ENCODE measurements around the gene TMEM106C. TPM values are rescaled to one million over a fixed set of nuclear protein-coding genes. Genes with fewer than 3 reads are reported as not detected.
A peak's percentile ranks its signal among the peaks of the same experiment; 100 is the strongest.

Gene TMEM106C
- total and polyA plus RNA-seq, 4 donors = 16.2 to 57.8 (median 25.2) TPM

GRCh38 chr12:48005750-48006021 is 42.3 kb downstream of the TMEM106C start:
- no peak overlapping the region for H3K9ac ChIP-seq (ENCODE audit: low read depth in 1 of 2, low read length in 2 of 2)
- no peaks in the 10 kb centered on the region for H3K9me3 ChIP-seq (ENCODE audit: control insufficient read depth in 4 of 4, low read length in 3 of 4)
- H3K36me3 ChIP-seq (ENCODE audit: control insufficient read depth in 4 of 4, insufficient read depth in 3 of 4, low read depth in 1 of 4, low read length in 3 of 4) = no peaks in the 10 kb centered on the region
- TF ChIP-seq GABPA (IDR thresholded peaks at IDR 0.05 in 1 of 2, conservative IDR thresholded peaks at IDR 0.05 in 1 of 2) (no peak), CTCF (IDR thresholded peaks at IDR 0.05; ENCODE audit: low read depth, low read length, missing input control) (no peak), RAD21 (IDR thresholded peaks at IDR 0.05) (no peak), HNF4A (conservative IDR thresholded peaks at IDR 0.05) (no peak), SP1 (IDR thresholded peaks at IDR 0.05) (no peak), EGR1 (IDR thresholded peaks at IDR 0.05; ENCODE audit: low read depth in 2 of 2) (no peak), FOXA2 (IDR thresholded peaks at IDR 0.05) (no peak), HNF4G (IDR thresholded peaks at IDR 0.05) (no peak), ATF3 (IDR thresholded peaks at IDR 0.05) (no peak), RXRA (IDR thresholded peaks at IDR 0.05) (no peak), YY1 (IDR thresholded peaks at IDR 0.05) (no peak), FOXA1 (IDR thresholded peaks at IDR 0.05) (no peak), TAF1 (conservative IDR thresholded peaks at IDR 0.05) (no peak), MAX (IDR thresholded peaks at IDR 0.05) (no peak), ZBTB33 (IDR thresholded peaks at IDR 0.05) (no peak), REST (IDR thresholded peaks at IDR 0.05) (no peak), JUND (IDR thresholded peaks at IDR 0.05) (no peak), NR2F2 (IDR thresholded peaks at IDR 0.05) (no peak)
- DNase-seq (ENCODE audit: low spot score) = no peak
- H3K27me3 ChIP-seq (ENCODE audit: control insufficient read depth in 4 of 4, insufficient read depth in 4 of 4, low read length in 3 of 4) = peaks cover 9 to 16% (median 10%) of the 10 kb centered on the region in 4 donors
- no peak overlapping the region for H3K4me3 ChIP-seq (ENCODE audit: low read depth in 1 of 3, low read length in 3 of 3)
- H3K27ac ChIP-seq (ENCODE audit: low read depth in 1 of 2, low read length in 2 of 2) = no peak overlapping the region
- H3K4me1 ChIP-seq (ENCODE audit: control insufficient read depth in 4 of 4, insufficient read depth in 4 of 4, low read length in 3 of 4) = peaks cover 11 to 42% (median 28%) of the 10 kb centered on the region in 4 donors

DNA sequence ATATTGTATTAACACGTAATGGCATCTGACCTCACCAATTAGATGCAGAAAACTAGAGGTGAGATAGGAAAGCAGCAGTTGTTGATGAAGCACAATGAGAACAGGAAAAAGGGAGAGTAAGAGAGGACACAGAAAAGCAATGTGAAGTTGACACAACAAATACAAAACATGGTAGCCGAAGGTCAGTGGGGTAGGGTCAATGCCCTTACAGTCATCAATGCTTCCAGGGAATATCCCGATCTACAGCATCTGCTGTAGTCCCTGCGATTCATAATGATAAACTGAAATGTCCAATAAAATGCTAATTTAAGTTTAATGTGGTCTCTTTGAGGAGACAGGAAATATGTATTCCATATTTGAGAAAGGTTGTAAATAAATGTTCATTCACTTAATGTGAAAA is 43.8 kb downstream of the TMEM106C start:
- H3K36me3 ChIP-seq (ENCODE audit: control insufficient read depth in 4 of 4, insufficient read depth in 3 of 4, low read depth in 1 of 4, low read length in 3 of 4) = no peaks in the 10 kb centered on the region
- DNase-seq (ENCODE audit: low spot score) = no peak
- H3K27me3 ChIP-seq (ENCODE audit: control insufficient read depth in 4 of 4, insufficient read depth in 4 of 4, low read length in 3 of 4) = peaks cover 6 to 13% (median 8%) of the 10 kb centered on the region in 4 donors
- H3K4me1 ChIP-seq (ENCODE audit: control insufficient read depth in 4 of 4, insufficient read depth in 4 of 4, low read length in 3 of 4) = peaks cover 5 to 29% (median 18%) of the 10 kb centered on the region in 4 donors
- no peak overlapping the region for H3K27ac ChIP-seq (ENCODE audit: low read depth in 1 of 2, low read length in 2 of 2)
- H3K4me3 ChIP-seq (ENCODE audit: low read depth in 1 of 3, low read length in 3 of 3) = no peak overlapping the region
- TF ChIP-seq RXRA (IDR thresholded peaks at IDR 0.05) = peak; percentile 68 to 89
- TF ChIP-seq YY1 (IDR thresholded peaks at IDR 0.05) = no peak
- 39% methylated on average over 4 of the region's 4 CpGs for WGBS
- H3K9ac ChIP-seq (ENCODE audit: low read depth in 1 of 2, low read length in 2 of 2) = no peak overlapping the region
- H3K9me3 ChIP-seq (ENCODE audit: control insufficient read depth in 4 of 4, low read length in 3 of 4) = no peaks in the 10 kb centered on the region

Data from liver (tissue), 9 donors.